Sciatic nerve (tissue), 2 donors: Measurements from ENCODE around the gene KRT14. TPM values are rescaled to one million over a fixed set of nuclear protein-coding genes. Genes with fewer than 3 reads are reported as not detected.
A peak's percentile ranks its signal among the peaks of the same experiment; 100 is the strongest.
"Not testable (repeated sequence)": the region's sequence is repeated elsewhere in the genome, so short reads cannot be mapped to it uniquely, and the experiment has no call there.

Experiments
- ATAC-seq: fragments of 200-7000 bp; cut with Tn5 transposase; one replicate; pipeline ENCODE4 v1.9.1; 2020; ENCODE audit warnings: mild to moderate bottlenecking, moderate library complexity
- DNase-seq: peaks from one replicate; pipeline ENCODE4 v3.0.0-alpha.2; 2020; ENCODE audit warnings: low spot score
- intact Hi-C: fragments of 100-400 bp; cut with DNase I; formaldehyde crosslinking; loops from one replicate; pipeline ENCODE4 v1.14.2; 2022
- total RNA-seq: library from RNA; stranded (reverse); fragmentation: NEBNext Ultra II Directional; extraction: Animal tissue kit (Norgen Biotek cat#: 25700); gene quantifications from one replicate; pipeline ENCODE4 v1.2.1, GENCODE V29; 2021
- donor health status: DM: no; HTN: no; CAD: no.
- donor health status: DM: no; HTN: no; CAD: no.

Gene KRT14
- total RNA-seq, 1 donor from 2014 or later: 82.1 TPM

DNA sequence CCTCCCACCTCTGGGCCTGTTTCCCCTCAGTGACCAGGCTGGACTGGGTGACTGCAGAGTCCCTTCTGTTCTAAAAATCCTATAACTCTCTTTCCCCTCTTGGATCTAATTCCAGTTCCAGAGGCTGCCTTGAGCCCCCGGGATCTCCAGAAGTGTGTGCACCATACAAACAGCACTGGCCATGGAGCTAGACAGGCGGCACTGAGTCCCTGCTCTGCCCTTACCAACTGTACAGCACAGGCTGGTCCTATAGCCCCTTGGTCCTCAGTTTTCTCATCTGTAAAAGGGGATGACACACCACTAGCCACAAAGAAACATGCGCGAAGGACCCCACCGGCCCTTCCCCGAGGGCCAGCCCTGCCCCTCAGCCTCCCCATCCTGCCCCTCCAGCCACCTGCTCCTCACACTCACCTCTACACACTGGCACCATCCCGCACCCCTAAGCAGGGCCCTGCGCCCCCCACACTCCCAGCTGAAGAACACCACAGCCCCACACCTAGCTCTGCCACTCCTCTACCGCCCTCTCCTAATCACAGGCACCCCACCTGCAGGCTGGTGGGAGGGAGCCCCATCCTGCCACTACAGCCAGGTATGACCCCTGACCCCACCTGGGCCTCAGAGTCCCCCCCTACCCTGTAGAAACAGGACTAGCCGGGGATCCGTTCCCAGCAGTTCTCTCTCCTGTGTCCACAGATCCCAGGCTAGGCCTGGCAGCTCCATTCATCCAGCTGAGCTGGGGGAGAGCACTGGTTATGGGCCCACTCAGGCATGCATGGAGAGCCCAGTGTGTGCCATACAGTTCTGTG lies 26.8 kb upstream of the KRT14 start:
- intact Hi-C loops: no loop called here
- ATAC-seq (no peak), DNase-seq (no peak)

DNA sequence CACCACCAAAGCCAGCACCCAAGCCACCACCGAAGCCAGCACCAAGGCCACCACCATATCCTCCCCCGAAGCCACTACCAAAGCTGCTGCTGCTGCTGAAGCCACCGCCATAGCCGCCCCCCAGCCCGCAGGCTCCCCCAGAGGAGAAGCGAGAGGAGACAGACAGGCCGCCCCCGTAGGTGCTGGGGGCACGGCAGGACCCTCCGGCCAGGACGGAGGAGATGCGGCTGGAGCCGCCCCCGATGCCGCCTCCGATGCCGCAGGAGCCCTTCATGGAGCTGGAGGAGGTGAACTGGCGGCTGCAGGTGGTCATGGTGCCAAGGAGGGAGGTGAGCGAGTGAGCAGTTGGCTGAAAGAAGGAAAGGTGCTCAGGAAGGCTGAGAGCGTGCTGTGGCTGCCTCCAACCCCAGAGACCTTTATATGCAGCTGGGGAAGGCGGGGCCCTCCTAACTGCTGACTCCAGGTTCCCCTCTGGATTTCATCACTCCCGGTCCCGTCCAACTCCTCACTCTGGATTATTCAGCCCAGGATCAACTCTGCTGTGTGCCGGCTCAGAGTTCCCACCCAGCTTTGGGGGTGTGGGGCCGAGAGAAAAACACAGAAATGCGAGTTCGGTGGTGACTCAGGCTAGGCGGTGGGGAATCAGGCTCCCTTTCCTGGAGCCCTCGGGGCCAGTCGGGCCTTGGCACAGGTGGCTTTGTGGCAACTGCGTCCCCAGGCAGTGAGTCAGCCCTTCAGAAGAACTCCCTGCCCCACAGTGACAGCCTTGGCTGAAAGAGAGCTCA lies 25.9 kb upstream of the KRT14 start, which contains the start of gene KRT16:
Gene KRT16 (minus strand): TSS at position 392 of the 785 bp plus-strand sequence. CDS start 79 bp downstream, at position 313.
- DNase-seq, intact Hi-C loops: not testable (repeated sequence)
- ATAC-seq: peak; percentile 71

DNA sequence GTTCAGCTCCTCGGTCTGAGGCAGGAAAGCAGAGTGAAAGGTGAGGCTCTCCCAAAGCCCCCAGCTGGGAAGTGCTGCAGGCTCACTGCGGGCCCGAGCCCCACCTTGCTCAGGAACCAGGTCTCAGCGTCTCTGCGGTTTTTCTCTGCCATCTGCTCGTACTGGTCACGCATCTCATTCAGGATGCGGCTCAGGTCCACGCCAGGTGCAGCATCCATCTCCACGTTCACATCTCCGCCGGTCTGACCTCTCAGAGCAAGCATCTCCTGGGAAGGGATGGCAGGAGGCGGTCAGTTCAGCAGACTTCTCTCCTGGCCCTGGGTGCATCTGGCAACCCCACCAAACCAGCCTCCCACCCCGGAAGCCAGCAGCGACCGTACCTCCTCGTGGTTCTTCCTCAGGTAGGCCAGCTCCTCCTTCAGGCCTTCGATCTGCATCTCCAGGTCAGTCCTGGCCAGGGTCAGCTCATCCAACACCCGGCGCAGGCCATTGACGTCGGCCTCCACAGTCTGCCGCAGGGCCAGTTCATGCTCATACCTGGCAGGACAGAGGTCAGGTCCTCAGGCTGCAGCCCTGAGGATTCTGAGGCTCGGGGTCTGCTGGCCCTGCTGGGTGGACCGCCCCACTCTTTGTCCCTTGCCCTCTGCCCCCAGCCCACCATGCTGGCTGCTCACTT lies 24.4 kb upstream of the KRT14 start:
- no peak for DNase-seq
- ATAC-seq: no peak

DNA sequence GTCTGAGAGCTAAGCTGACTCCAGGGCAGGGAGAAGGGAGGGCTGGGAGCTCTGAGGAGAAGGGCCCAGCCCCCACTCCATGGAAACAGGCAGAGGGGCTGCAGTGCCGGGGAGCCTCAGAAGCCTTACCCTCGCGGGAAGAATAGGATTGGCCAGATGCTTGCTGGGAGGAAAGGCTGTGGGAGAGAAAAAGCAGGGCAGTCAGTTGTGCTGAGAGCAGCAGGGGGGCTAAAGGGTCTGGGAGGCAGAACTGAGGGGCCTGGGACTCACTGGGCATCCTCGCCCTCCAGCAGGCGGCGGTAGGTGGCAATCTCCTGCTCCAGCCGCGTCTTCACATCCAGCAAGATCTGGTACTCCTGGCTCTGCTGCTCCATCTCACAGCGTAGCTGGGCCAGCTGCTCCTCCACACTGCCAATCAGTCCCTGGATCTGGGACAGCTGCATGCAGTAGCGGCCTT lies 23.4 kb upstream of the KRT14 start:
- DNase-seq, ATAC-seq, intact Hi-C loops: not testable (repeated sequence)

More for the DNA sequence above, 24.4 kb upstream of the KRT14 start:
- intact Hi-C loops: no loop called here

DNA sequence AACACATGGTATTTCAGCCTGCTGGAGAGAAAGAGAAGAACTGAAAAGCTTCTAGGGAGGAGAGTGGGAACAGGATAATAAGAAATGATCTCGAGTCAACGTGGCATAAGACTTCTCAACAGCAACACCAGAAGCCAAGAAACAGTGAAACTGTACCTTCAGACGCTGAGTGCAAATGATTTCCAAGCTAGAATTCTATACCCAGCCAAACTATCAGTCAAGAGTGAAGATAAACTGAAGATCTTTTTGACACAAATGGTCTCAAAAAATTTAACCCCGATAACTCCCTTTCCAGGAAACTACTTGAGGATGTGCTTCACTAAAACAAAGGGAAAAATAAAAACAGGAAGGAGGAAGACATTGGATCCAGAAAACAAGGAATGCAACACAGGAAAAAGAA lies 20.2 kb upstream of the KRT14 start:
- ATAC-seq, DNase-seq, intact Hi-C loops: not testable (repeated sequence)

DNA sequence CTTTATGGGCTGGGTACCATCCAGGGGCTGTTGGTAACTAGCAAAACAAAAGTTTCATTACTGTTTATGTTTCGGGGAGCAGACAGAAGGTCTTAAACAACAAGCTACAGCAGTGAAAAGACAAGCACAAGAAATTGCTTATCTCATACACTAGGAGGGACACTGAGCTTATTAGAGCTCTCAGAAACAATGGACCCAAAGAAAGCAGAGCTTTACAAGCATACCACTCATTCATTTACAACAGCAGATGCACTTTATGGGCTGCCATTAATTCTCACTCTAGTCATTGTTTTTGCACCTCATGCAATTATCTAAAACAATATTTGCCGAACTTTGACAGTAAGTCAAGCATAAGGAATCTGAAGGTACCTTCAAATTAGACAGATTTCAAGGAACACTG lies 15.8 kb upstream of the KRT14 start:
- intact Hi-C loops: no loop called here
- DNase-seq (no peak), ATAC-seq (no peak)

DNA sequence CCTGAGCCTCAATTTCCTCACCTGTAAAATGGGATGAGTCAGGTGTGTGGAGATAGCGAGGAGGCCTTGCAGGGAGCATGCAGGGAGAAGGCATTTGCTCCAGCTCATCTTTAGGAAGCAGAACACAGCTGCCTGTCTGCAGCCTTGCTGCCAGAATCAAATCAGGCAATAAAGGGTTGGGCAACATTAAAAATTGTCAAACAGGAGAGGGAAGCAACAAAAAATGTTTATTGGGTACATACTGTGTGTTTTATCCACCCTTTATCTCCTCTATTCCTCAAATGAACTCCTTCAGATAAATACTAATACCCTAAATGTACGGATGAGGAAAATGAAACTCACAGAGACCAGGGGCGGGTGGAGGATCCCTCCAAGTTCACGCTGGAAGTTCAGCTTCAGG lies 13.6 kb upstream of the KRT14 start:
- no peak for DNase-seq
- intact Hi-C loops: no loop called here
- no peak for ATAC-seq

DNA sequence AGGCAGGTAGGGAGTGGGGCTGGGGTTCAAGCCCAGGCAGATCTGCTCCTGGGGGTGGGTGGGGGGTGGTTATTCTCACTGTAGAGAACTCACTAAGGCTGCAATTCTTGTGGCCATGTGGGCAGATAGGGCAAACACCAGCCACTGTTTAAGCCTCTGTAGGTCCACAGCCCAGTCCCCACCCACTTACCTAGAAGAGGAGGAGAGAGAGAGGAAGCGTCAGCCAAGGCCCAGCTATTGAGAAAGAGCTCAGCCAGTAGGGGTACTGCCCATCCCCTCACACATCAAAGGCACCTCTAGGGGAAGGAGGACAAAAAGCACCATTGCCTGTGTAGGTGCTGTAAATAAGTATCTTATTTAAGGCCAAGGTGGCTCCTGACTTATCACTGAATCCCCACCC lies 13.0 kb upstream of the KRT14 start:
- DNase-seq (no peak), ATAC-seq (no peak)
- intact Hi-C loops: no loop called here

DNA sequence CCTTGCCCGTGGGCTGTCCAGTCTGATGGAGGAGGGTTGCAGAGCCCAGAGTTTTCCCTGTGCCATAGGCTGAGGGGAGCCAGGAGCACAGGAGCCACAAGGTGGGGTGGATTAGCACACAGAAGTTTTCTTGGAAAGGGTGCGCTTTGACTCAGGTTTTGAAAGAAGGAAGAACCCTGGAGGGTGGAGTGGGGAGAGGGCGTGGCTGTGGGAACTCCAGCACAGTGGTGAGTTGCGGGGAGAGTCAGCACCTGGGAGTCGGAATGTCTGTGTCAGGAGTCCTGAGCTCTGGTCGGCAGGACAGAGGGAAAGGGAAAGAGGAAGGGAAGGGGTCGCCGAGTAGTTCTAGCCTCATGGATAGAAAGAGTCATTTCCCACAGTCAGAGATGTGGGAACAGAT lies 8.9 kb upstream of the KRT14 start:
- ATAC-seq: no peak
- no peak for DNase-seq
- intact Hi-C loops: no loop called here

DNA sequence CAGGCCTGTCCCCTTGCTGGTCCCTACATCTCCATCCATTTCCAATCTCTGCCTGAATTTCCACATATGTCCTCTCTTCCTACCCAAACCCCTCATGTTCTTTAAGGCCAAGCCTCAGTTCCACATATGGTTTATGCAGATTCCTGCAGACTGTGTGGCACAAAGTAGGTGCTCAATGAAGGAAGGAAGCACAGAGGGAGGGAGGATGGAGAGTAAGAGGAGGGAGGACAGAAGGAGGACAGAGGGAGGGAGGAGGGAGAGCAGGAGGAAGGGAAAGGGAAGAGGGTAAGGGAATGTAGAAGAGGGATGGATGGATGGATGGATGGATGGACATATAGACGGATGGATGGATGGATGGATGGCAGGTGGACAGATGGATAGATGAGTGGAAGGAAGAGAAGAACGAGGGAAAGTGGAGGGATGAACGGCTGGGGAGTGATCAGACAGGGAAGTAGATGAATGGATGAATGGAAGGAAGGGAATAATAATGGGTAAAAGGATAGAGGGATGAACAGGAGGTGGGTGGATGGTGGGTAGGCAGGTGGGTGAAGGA lies 7.7 kb upstream of the KRT14 start:
- intact Hi-C loops: no loop called here
- ATAC-seq (no peak), DNase-seq (no peak)

DNA sequence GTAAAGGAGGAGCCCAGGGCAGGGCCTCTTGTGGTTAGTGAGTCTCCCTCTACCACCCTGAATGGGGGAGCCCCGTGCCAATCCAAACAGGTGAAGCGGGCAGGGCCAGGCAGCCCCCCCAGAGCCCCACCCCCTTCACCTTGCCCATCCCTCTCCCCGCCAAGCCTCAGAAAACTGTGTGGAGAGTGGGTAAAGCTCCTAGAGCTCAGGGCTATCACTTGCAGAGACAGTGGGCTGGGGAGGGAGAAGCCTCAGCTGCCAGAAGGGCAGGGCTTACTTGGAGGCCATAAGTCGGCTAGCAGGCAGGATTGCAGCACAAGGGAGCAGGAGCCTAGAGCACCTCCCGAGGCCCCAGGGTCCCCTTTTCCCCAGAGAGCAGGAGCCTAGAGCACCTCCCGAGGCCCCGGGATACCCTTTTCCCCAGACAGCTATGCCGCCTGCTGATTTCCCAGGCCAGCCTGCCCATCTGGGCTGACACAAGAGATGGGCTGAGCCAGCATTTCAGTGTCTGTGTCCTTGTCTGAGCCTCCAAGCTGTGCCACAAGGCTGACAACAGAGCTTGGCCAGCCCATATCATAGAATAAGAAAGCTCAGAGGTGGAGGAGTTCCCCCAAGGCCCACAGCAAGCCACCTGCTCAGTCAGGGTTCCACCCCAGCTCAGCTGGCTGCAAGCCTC lies 6.7 kb upstream of the KRT14 start:
- ATAC-seq (peak; percentile 48), DNase-seq (no peak)

DNA sequence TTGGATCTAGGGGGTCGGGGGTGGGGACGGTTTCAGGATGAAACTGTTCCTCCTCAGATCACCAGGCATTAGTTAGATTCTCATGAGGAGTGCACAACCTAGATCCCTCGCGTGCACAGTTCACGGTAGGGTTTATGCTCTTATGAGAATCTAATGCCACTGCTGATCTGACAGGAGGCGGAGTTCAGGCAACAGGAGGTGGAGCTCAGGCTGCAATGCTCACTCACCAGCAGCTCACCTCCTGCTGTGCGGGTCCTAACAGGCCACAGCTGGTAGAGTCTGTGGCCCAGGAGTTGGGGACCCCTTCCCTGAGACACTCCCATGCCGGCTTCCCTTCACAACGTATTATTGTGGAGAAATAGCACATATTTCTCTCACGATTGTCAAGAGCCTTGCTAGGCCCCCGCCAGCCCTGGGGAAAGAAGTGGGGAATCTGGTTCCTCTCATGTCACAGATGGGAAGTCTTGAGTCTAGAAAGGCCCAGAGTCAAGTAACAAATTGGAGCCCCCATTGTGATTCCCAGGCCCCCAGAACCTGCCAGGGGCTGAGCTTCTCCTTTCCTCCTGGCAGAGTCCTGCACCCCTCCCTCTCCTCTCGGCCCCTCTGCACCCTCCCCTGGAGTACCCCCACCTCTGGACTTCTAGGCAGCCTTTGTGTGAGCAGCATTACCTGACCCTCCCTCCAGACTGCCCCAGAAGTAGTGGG lies 6.1 kb upstream of the KRT14 start:
- intact Hi-C loops: no loop called here
- DNase-seq (no peak), ATAC-seq (peak; percentile 37)

More for the DNA sequence above, 6.7 kb upstream of the KRT14 start:
- intact Hi-C loops: no loop called here

DNA sequence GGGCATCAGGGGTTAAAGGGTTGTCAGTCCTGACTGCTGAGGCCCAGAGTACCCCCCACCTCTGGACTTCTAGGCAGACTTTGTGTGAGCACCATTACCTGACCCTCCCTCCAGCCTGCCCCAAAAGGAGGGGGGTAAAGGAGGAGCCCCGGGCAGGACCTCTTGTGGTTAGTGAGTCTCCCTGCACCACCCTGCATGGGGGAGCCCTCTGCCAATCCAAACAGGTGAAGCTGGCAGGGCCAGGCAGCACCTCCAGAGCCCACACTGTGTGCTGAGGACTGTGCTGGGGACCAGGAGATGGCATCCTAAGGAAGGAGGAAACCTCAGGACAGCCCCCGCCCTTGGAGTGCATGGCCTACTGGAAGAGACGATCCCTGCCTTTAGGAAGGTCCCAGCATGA lies 2.6 kb upstream of the KRT14 start:
- intact Hi-C loops: no loop called here
- ATAC-seq: no peak
- no peak for DNase-seq

DNA sequence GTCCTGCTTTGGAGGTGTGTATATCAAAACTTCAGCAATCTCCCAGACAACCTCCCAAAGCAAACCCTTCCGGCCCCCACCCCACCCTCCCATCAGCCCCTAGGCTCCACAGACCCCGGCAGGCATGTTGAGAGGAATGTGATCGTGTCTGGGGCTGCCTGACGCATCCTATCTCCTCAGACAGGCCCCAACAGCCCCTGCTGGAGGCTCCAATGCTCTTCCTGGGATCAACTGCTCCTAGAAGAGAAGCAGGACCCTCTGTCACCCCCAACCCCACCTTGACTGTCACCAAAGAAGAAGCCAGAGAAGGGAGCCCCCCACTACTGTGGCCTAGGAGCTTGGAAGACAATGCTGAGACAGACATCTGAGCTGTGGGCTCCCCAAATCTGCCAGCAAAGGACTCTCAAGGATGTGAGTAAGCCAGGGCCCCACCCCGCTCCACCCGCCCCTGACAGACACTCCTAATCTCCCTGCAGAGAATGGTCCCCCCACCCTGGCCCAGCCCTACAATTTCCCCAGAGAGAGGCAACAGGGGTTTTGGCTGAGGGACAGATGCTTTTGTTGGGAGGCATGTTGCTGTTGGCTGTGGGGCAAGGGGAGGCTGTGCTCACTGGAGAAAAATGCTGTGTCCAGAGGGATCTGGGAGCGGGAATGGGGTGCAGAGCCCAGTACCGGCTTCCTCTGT lies 1.6 kb upstream of the KRT14 start:
- intact Hi-C loops: no loop called here
- DNase-seq (no peak), ATAC-seq (no peak)

DNA sequence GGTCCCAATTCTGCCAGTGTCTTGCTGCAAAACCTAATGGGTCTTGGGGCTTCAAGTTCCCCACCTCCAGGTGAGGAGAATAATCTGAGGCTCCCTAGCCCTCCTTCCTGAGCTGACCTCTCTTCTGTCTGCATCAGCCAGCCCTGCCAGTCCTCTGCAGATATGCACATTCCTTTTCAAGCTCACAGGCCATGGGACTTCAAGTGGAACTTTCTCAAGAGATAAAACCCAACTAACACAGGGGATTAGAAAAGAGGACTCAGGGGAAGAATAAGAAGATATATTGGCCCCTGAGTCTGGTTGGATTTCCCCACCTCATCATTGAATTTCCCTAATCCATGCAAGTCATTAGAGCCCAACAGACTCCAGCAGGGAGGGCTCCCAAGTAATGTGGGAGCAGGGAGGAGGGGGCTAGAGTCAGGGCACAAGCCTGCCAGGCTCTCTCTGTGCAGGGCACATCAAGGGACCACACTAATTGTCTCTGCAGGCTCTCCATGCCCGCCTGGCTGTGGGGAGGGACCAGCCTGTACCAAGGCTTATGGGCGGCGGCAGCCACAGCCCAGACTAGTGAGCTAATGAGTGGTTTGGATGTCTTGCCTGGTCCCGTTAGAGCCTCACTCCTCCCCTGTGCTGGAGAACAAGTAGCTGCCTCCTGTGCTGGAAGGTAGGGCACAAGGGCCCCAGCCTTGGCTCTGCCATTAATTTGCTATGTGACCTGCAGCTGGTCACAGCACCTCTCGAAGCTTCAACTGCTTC lies 1.2 kb downstream of the KRT14 start:
- intact Hi-C loops: no loop called here
- no peak for DNase-seq
- ATAC-seq: no peak

DNA sequence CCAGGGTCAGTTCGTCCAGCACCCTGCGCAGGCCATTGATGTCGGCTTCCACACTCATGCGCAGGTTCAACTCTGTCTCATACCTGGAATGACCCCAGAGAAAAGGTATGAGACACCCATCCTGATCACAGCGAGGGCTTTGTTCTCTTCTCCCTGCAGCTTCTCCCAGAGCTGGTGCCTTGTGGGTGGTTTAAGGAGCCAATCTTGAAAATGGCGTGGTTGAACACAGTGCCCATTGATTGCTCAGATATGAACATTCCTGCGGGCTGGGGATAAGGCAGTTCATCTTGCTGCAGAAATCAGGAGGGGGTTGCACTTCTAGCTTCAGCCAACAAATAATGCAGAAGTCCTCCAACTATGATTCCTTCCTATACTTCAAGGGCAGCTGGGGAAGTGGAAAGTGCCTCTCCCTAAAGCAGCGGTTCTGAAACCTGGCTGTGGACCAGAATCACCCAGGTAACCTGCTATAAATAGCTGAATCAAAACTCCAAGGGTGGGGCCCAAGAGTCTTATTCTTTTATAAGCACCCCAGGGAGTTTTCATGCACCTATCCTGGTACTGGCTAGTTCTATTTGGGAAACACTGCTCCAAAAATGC lies 2.3 kb downstream of the KRT14 start:
- intact Hi-C loops: not testable (repeated sequence)

More for the DNA sequence above, 2.3 kb downstream of the KRT14 start:
- not testable (repeated sequence) for ATAC-seq, DNase-seq
